B cell (primary cell): ENCODE data around the gene UBFD1. TPM values are rescaled to one million over a fixed set of nuclear protein-coding genes. Genes with fewer than 3 reads are reported as not detected.

Source experiments
- ATAC-seq: fragments of 200-7000 bp; cut with Tn5 transposase; one replicate; pipeline ENCODE4 v1.10.0; 2021; ENCODE audit warnings: low read depth, mild to moderate bottlenecking, moderate number of reproducible peaks, moderate library complexity
- CTCF ChIA-PET: fragments of 350-600 bp; sonication (Branson Sonifier 250); formaldehyde crosslinking; loops from one replicate; lab custom pipeline; 2021; ENCODE audit warnings: antibody characterized with exemption, inconsistent platforms; lab: Charles Lee
- POLR2A ChIA-PET: fragments of 350-600 bp; sonication (Branson Sonifier 250); formaldehyde crosslinking; loops from one replicate; lab custom pipeline; 2021; ENCODE audit warnings: antibody characterized with exemption; lab: Charles Lee
- DNase-seq: peaks from one replicate; pipeline ENCODE4 v3.0.0; 2013
- H2AFZ ChIP-seq: 2 replicates; pipeline ENCODE4 v1.6.1; 2012; ENCODE audit warnings: mild to moderate bottlenecking, low read depth, low read length; ENCODE audit not compliant: insufficient read depth, poor library complexity, severe bottlenecking
- H3K27ac ChIP-seq, 2 donors: 1 replicate in 1 of 2; 2 replicates in 1 of 2; pipeline ENCODE4 v1.5.1; 2012 to 2013; ENCODE audit warnings: low read length in 2 of 2, mild to moderate bottlenecking in 2 of 2, moderate library complexity in 1 of 2
- H3K27me3 ChIP-seq, 4 experiments: fragments of 200-600 bp in 1 of 4; sonication (generic) in 1 of 4; replicated peaks in 1 of 4; 1 replicate in 2 of 4; 2 replicates in 2 of 4; pipeline versions ENCODE4 v1.6.1 to v1.7.0; 2013 to 2016; ENCODE audit warnings: low read length in 3 of 4, mild to moderate bottlenecking in 2 of 4, mixed read lengths in 1 of 4, moderate library complexity in 1 of 4; ENCODE audit not compliant: insufficient read depth in 4 of 4, control insufficient read depth in 3 of 4; ENCODE audit errors: control extremely low read depth in 1 of 4
- H3K36me3 ChIP-seq, 2 experiments: replicated peaks in 1 of 2; 1 replicate in 1 of 2; 2 replicates in 1 of 2; pipeline versions ENCODE4 v1.6.1 to v1.7.1; 2013; ENCODE audit warnings: low read length in 1 of 2; ENCODE audit not compliant: insufficient read depth in 2 of 2, control insufficient read depth in 1 of 2; ENCODE audit errors: control extremely low read depth in 1 of 2, extremely low read depth in 1 of 2
- H3K4me1 ChIP-seq, 2 donors: fragments of 200-600 bp in 1 of 2; sonication (generic) in 1 of 2; 1 replicate in 1 of 2; 2 replicates in 1 of 2; pipeline versions ENCODE4 v1.5.1 to v1.6.1; 2013 to 2017; ENCODE audit warnings: low read length in 2 of 2; ENCODE audit not compliant: control insufficient read depth in 2 of 2, insufficient read depth in 2 of 2
- H3K4me2 ChIP-seq: replicated peaks from 2 replicates; pipeline ENCODE3; 2012; ENCODE audit warnings: mild to moderate bottlenecking, low read depth, low read length; ENCODE audit not compliant: poor library complexity, severe bottlenecking
- H3K4me3 ChIP-seq, 5 experiments: fragments of 200-600 bp in 1 of 5; sonication (generic) in 1 of 5; 1 replicate in 3 of 5; 2 replicates in 2 of 5; pipeline versions ENCODE4 v1.5.1 to v1.7.0; 2011 to 2016; ENCODE audit warnings: low read length in 4 of 5, mild to moderate bottlenecking in 4 of 5, low read depth in 2 of 5, control low read depth in 1 of 5, moderate library complexity in 1 of 5; ENCODE audit not compliant: insufficient read depth in 1 of 5; ENCODE audit errors: control extremely low read depth in 1 of 5, extremely low read depth in 1 of 5
- H3K79me2 ChIP-seq: fragments of 200-600 bp; sonication (generic); one replicate; pipeline ENCODE4 v1.6.0; 2016; ENCODE audit warnings: low read length; ENCODE audit not compliant: control insufficient read depth, insufficient read depth
- H3K9ac ChIP-seq: fragments of 200-600 bp; sonication (generic); 2 replicates; pipeline ENCODE4 v1.6.1; 2017; ENCODE audit warnings: mild to moderate bottlenecking, low read length, moderate library complexity
- H3K9me3 ChIP-seq, 3 donors: one replicate each; pipeline versions ENCODE4 v1.6.1 to v1.7.1; 2013; ENCODE audit warnings: low read length in 2 of 3; ENCODE audit not compliant: control insufficient read depth in 2 of 3, insufficient read depth in 1 of 3; ENCODE audit errors: control extremely low read depth in 1 of 3
- H4K20me1 ChIP-seq: 2 replicates; pipeline ENCODE4 v1.6.0; 2012; ENCODE audit warnings: mild to moderate bottlenecking, low read length; ENCODE audit not compliant: insufficient read depth, control insufficient read depth, poor library complexity, severe bottlenecking
- H3K27ac Mint-ChIP-seq: one replicate; pipeline ENCODE4 v1.8.0; 2021; ENCODE audit warnings: mixed read lengths
- H3K27me3 Mint-ChIP-seq: one replicate; pipeline ENCODE4 v1.8.0; 2021; ENCODE audit warnings: mixed read lengths
- H3K4me1 Mint-ChIP-seq: one replicate; pipeline ENCODE4 v1.8.0; 2021; ENCODE audit warnings: mixed read lengths
- H3K4me3 Mint-ChIP-seq: one replicate; pipeline ENCODE4 v1.8.0; 2021; ENCODE audit warnings: mixed read lengths
- H3K9me3 Mint-ChIP-seq: one replicate; pipeline ENCODE4 v1.8.0; 2022; ENCODE audit warnings: mixed read lengths; ENCODE audit not compliant: insufficient read depth
- CTCF ChIP-seq: fragments of 200-600 bp; IDR thresholded peaks from one replicate; pipeline ENCODE4 v1.8.0; 2022; ENCODE audit warnings: antibody characterized with exemption, mild to moderate bottlenecking
- EZH2 ChIP-seq: IDR thresholded peaks from 2 replicates; pipeline ENCODE4 v1.6.1; 2012; ENCODE audit warnings: borderline replicate concordance, low read depth, mild to moderate bottlenecking, moderate library complexity, low read length; ENCODE audit not compliant: insufficient read depth, poor library complexity, severe bottlenecking
- WGBS: methylation state at CpG from one replicate; pipeline ENCODE4 v1.1.5; 2013; ENCODE audit warnings: missing lambda C conversion rate; ENCODE audit not compliant: insufficient coverage; 5-methylcytosine and 5-hydroxymethylcytosine counted together
- intact Hi-C: fragments of 100-400 bp; cut with micrococcal nuclease; formaldehyde crosslinking; loops from one replicate; pipeline ENCODE4 v1.10.0; 2022
- polyA plus RNA-seq: library from polyadenylated mRNA; depleted of rRNA; stranded (reverse); fragments of >200 nt; gene quantifications from 2 replicates; pipeline ENCODE4 v1.2.3, GENCODE V29; 2012
- total RNA-seq, 2 donors: library from RNA; stranded (reverse); fragments of 120-200 nt in 1 of 2; gene quantifications; 1 replicate in 1 of 2; 2 replicates in 1 of 2; pipeline versions ENCODE4 v1.2.3 to v1.2.4, GENCODE V29; 2013 to 2022

The UBFD1 gene
- total and polyA plus RNA-seq, 2 donors (not counting 1 experiment from before 2014, with no cell fraction given), result 12.8 to 49.2 TPM

GRCh38 chr16:23557779-23558702 lies 514 bp downstream of the UBFD1 start:
- Histone ChIP-seq H3K79me2 (peaks cover 44% of the 10 kb centered on the region), H3K4me1 (peaks cover 11 to 20% of the 10 kb centered on the region in 2 donors), H3K4me3 (peak overlapping the region; percentile 2 to 90 (median 86)), H3K27ac (peak overlapping the region in 1 of 2 donors; percentile 70), H4K20me1 (no peaks in the 10 kb centered on the region), H3K4me2 (peak overlapping the region; percentile 89), H2AFZ (peak overlapping the region; percentile 89), H3K36me3 (peaks cover 1 to 33% of the 10 kb centered on the region in 2 experiments), H3K27me3 (no peaks in the 10 kb centered on the region), H3K9ac (peak overlapping the region; percentile 81), H3K9me3 (no peaks in the 10 kb centered on the region)
- no peaks in the 10 kb centered on the region for H3K27me3 Mint-ChIP-seq
- WGBS, result under 1% methylated on average over 56 of the region's 60 CpGs
- H3K4me1 Mint-ChIP-seq, result peaks cover 34% of the 10 kb centered on the region
- ChIA-PET POLR2A (interaction anchor here (0.7 to 2.4 kb wide), 6 partner anchors 38 to 53 kb away, joined by 5 to 9 read pairs (median 6); partner anchors contain the start of gene GGA2), CTCF (interaction anchor here (0.6 to 5.0 kb wide), 11 partner anchors 9 to 947 kb away, joined by 3 to 35 read pairs (median 5); partner anchors contain the start of genes DCTN5, GGA2, NDUFAB1 and PALB2)
- ATAC-seq, result no peak
- H3K9me3 Mint-ChIP-seq, result no peaks in the 10 kb centered on the region
- TF ChIP-seq EZH2 (no peak), CTCF (no peak)
- peak overlapping the region; percentile 93 for H3K27ac Mint-ChIP-seq
- peak overlapping the region; percentile 93 for H3K4me3 Mint-ChIP-seq
- intact Hi-C loops, result loop anchor here (1.0 kb wide), 5 partner anchors 38 to 105 kb away; partner anchors contain the start of genes COG7, DCTN5, GGA2 and NDUFAB1
- DNase-seq, result no peak

- intact Hi-C loops, result no loop called here
- no peak overlapping the region for H3K27ac Mint-ChIP-seq
Measured at GRCh38 chr16:23561586-23561985, 4.1 kb downstream of the UBFD1 start.

More at GRCh38 chr16:23561586-23561985, 4.1 kb downstream of the UBFD1 start:
- Mint-ChIP-seq H3K4me1 (peaks cover 27% of the 10 kb centered on the region), H3K27me3 (no peaks in the 10 kb centered on the region), H3K9me3 (no peaks in the 10 kb centered on the region), H3K4me3 (no peak overlapping the region)
- ATAC-seq, result no peak
- CTCF ChIA-PET, result interaction anchor here (0.9 to 5.0 kb wide), 2 partner anchors 36 to 57 kb away, joined by 3 to 35 read pairs; partner anchors contain the start of gene NDUFAB1
- Histone ChIP-seq H3K27me3 (no peaks in the 10 kb centered on the region), H3K4me1 (peaks cover 9 to 14% of the 10 kb centered on the region in 2 donors), H4K20me1 (no peaks in the 10 kb centered on the region), H3K9ac (no peak overlapping the region), H3K4me3 (no peak overlapping the region), H3K27ac (no peak overlapping the region), H3K4me2 (no peak overlapping the region), H3K36me3 (peaks cover 3 to 64% of the 10 kb centered on the region in 2 experiments), H3K9me3 (no peaks in the 10 kb centered on the region), H2AFZ (no peak overlapping the region), H3K79me2 (peaks cover 43% of the 10 kb centered on the region)
- TF ChIP-seq CTCF (no peak), EZH2 (no peak)
- POLR2A ChIA-PET, result no interaction called here
- 87% methylated on average over 4 of the region's 5 CpGs for WGBS
- DNase-seq, result no peak
